Measurements from ENCODE around the gene SMTNL2.
"Not testable (repeated sequence)": the region's sequence is repeated elsewhere in the genome, so short reads cannot be mapped to it uniquely, and the experiment has no call there.

Gene SMTNL2

GRCh38 chr17:4632581-4632920, 48.2 kb downstream of the SMTNL2 start:
- DNase-seq (ENCODE audit: low read depth) = no peak
- TF ChIP-seq, protein P1, sequence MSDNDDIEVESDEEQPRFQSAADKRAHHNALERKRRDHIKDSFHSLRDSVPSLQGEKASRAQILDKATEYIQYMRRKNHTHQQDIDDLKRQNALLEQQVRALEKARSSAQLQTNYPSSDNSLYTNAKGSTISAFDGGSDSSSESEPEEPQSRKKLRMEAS (IDR thresholded peaks at IDR 0.05; ENCODE audit: low read depth, low read length) = no peak
- TF ChIP-seq MYC (IDR thresholded peaks at IDR 0.05; ENCODE audit: low read depth, low read length) = no peak
- no peak overlapping the region for H3K4me3 ChIP-seq (ENCODE audit: low read depth, low read length)

GRCh38 chr17:4633643-4634042, 49.3 kb downstream of the SMTNL2 start:
- TF ChIP-seq, protein P1 (IDR thresholded peaks at IDR 0.05; ENCODE audit: low read depth, low read length) = no peak
- no peak for TF ChIP-seq POLR2A (IDR thresholded peaks at IDR 0.05; ENCODE audit: extremely low read depth, insufficient read length)
- TF ChIP-seq, protein P2, sequence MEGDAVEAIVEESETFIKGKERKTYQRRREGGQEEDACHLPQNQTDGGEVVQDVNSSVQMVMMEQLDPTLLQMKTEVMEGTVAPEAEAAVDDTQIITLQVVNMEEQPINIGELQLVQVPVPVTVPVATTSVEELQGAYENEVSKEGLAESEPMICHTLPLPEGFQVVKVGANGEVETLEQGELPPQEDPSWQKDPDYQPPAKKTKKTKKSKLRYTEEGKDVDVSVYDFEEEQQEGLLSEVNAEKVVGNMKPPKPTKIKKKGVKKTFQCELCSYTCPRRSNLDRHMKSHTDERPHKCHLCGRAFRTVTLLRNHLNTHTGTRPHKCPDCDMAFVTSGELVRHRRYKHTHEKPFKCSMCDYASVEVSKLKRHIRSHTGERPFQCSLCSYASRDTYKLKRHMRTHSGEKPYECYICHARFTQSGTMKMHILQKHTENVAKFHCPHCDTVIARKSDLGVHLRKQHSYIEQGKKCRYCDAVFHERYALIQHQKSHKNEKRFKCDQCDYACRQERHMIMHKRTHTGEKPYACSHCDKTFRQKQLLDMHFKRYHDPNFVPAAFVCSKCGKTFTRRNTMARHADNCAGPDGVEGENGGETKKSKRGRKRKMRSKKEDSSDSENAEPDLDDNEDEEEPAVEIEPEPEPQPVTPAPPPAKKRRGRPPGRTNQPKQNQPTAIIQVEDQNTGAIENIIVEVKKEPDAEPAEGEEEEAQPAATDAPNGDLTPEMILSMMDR (IDR thresholded peaks at IDR 0.05; ENCODE audit: low read depth, low read length) = no peak
- no peak for TF ChIP-seq MYC (IDR thresholded peaks at IDR 0.05; ENCODE audit: low read depth, low read length)
- H3K4me3 ChIP-seq (ENCODE audit: low read depth, low read length) = no peak overlapping the region
- no peak for DNase-seq (ENCODE audit: low read depth)

- H3K4me3 ChIP-seq (ENCODE audit: low read depth, low read length) = no peak overlapping the region
- DNase-seq (ENCODE audit: low read depth) = peak; percentile 20
- TF ChIP-seq, protein P2 (IDR thresholded peaks at IDR 0.05; ENCODE audit: low read depth, low read length) = no peak
- TF ChIP-seq MYC (IDR thresholded peaks at IDR 0.05; ENCODE audit: low read depth, low read length) = no peak
- TF ChIP-seq, protein P1 (IDR thresholded peaks at IDR 0.05; ENCODE audit: low read depth, low read length) = no peak
- no peak for TF ChIP-seq POLR2A (IDR thresholded peaks at IDR 0.05; ENCODE audit: extremely low read depth, insufficient read length)
These were observed 50.6 kb downstream of the SMTNL2 start for GRCh38 chr17:4634976-4635375.

- H3K4me3 ChIP-seq (ENCODE audit: low read depth, low read length) = peak overlapping the region; percentile 28
- DNase-seq (ENCODE audit: low read depth) = peak; percentile 84
These were observed 51.6 kb downstream of the SMTNL2 start for GRCh38 chr17:4635823-4636375.

DNA sequence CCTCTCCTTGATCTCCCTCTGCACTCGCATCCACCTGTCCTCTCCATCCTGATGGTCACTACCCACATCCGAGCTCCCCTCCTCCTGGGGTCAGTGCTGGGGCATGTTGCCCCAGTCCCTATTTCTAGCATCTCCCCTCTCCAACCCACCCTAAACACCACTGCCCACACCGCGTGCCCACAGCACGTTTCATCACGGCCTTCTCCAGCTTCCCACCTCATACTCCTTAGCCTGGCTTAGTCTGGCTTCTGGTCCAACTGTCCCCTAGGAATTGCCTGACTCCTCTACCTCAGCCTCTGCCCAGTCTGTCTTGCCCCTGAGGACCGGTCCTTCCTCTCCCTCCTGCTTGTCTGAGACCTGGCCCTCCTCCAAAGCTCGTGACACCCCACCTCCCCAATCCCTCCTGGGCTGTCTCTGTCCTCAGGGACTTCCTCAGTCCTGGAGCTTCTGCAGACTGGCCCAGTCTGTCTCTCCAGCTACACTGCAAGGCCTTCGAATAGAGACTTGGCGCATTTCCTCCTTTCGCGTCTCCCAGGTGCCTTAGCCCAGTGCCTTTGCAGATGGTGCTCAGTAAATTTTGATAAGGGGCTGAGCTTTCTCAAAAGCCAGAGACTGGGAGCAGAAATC, 52.3 kb downstream of the SMTNL2 start:
- no peak overlapping the region for H3K4me3 ChIP-seq (ENCODE audit: low read depth, low read length)
- TF ChIP-seq POLR2A (IDR thresholded peaks at IDR 0.05; ENCODE audit: extremely low read depth, insufficient read length) (no peak), MYC (IDR thresholded peaks at IDR 0.05; ENCODE audit: low read depth, low read length) (no peak)
- TF ChIP-seq, protein P1 (IDR thresholded peaks at IDR 0.05; ENCODE audit: low read depth, low read length) = no peak
- TF ChIP-seq, protein P2 (IDR thresholded peaks at IDR 0.05; ENCODE audit: low read depth, low read length) = no peak

More at GRCh38 chr17:4635823-4636375, 51.6 kb downstream of the SMTNL2 start:
- no peak for TF ChIP-seq POLR2A (IDR thresholded peaks at IDR 0.05; ENCODE audit: extremely low read depth, insufficient read length)
- TF ChIP-seq, protein P1 (IDR thresholded peaks at IDR 0.05; ENCODE audit: low read depth, low read length) = no peak
- TF ChIP-seq, protein P2 (IDR thresholded peaks at IDR 0.05; ENCODE audit: low read depth, low read length) = no peak
- TF ChIP-seq MYC (IDR thresholded peaks at IDR 0.05; ENCODE audit: low read depth, low read length) = no peak

DNA sequence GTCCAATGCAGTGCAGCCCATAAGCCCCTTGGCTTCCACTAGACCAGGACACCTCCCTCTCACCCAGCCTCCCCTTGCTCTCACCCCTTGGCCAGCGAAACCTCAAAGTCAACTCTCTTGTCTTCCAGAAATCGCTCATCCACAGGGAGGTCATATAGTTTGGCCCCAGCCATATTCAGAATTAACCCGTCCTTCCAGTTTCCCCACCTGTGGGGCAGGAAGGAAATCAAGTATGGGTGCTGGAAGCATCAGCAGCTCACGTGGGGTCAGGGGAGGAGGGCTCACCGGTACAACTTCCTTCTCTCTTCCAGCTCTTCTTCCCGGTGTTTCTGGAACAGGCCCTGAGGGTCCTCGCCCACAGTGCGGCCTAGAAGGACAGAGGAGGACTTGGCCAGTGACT, 54.4 kb downstream of the SMTNL2 start:
- H3K4me3 ChIP-seq (ENCODE audit: low read depth, low read length); DNase-seq (ENCODE audit: low read depth): not testable (repeated sequence)

More for the DNA sequence above, 52.3 kb downstream of the SMTNL2 start:
- peak; percentile 60 for DNase-seq (ENCODE audit: low read depth)

- not testable (repeated sequence) for H3K4me3 ChIP-seq (ENCODE audit: low read depth, low read length)
- DNase-seq (ENCODE audit: low read depth) = peak; percentile 65
These were observed 55.2 kb downstream of the SMTNL2 start for GRCh38 chr17:4639301-4640059.

GRCh38 chr17:4640569-4641188, 56.4 kb downstream of the SMTNL2 start:
- not testable (repeated sequence) for DNase-seq (ENCODE audit: low read depth); H3K4me3 ChIP-seq (ENCODE audit: low read depth, low read length)

Data from NB4 (cell line).